Neural cell (in vitro differentiated cells): ENCODE results near the gene RHBDF2. TPM values are rescaled to one million over a fixed set of nuclear protein-coding genes. Genes with fewer than 3 reads are reported as not detected.

ENCODE experiments used
- H2AFZ ChIP-seq: fragments of 200-600, 300-800 bp; sonication (generic), shearing (Covaris generic); 2 replicates; pipeline ENCODE4 v1.6.0; 2014; ENCODE audit warnings: low read depth, mild to moderate bottlenecking, antibody characterized with exemption, low read length, moderate library complexity
- H3F3A ChIP-seq: fragments of 200-600 bp; shearing (Covaris generic); 2 replicates; pipeline ENCODE4 v1.6.1; 2016; ENCODE audit warnings: mild to moderate bottlenecking, moderate library complexity, mixed read lengths, antibody characterized with exemption, low read length; ENCODE audit not compliant: insufficient read depth, poor library complexity, severe bottlenecking
- H3K27ac ChIP-seq: fragments of 200-600, 300-800 bp; sonication (generic), shearing (Covaris generic); 2 replicates; pipeline ENCODE4 v1.5.1; 2014; ENCODE audit warnings: mild to moderate bottlenecking, low read length, moderate library complexity
- H3K27me3 ChIP-seq: fragments of 300-800, 200-600 bp; sonication (generic), shearing (Covaris generic); 2 replicates; pipeline ENCODE4 v1.6.0; 2014; ENCODE audit warnings: mild to moderate bottlenecking, low read depth, low read length, moderate library complexity; ENCODE audit not compliant: insufficient read depth
- H3K36me3 ChIP-seq: fragments of 300-800, 200-600 bp; sonication (generic), shearing (Covaris generic); 2 replicates; pipeline ENCODE4 v1.5.1; 2014; ENCODE audit warnings: mild to moderate bottlenecking, antibody characterized with exemption, low read length, moderate library complexity; ENCODE audit not compliant: insufficient read depth
- H3K4me2 ChIP-seq: fragments of 300-800, 200-600 bp; sonication (generic), shearing (Covaris generic); 2 replicates; pipeline ENCODE4 v1.6.0; 2014; ENCODE audit warnings: mild to moderate bottlenecking, low read length
- H3K4me3 ChIP-seq: fragments of 300-800, 200-600 bp; sonication (generic), shearing (Covaris generic); 2 replicates; pipeline ENCODE4 v1.5.1; 2014; ENCODE audit warnings: mild to moderate bottlenecking, low read length, moderate library complexity
- H3K79me2 ChIP-seq: fragments of 200-600 bp; shearing (Covaris generic); replicated peaks from 2 replicates; pipeline ENCODE4 v1.6.0; 2014; ENCODE audit warnings: mild to moderate bottlenecking, low read length, moderate library complexity; ENCODE audit not compliant: insufficient read depth
- H3K9ac ChIP-seq: fragments of 300-800, 200-600 bp; sonication (generic), shearing (Covaris generic); 2 replicates; pipeline ENCODE4 v1.6.1; 2016; ENCODE audit warnings: mild to moderate bottlenecking, low read length, mixed read lengths
- H3K9me2 ChIP-seq: fragments of 200-600 bp; shearing (Covaris generic); 2 replicates; pipeline ENCODE4 v1.6.1; 2016; ENCODE audit warnings: mild to moderate bottlenecking, low read length, mixed read lengths; ENCODE audit not compliant: insufficient read depth
- H3K9me3 ChIP-seq: fragments of 200-600, 300-800 bp; sonication (generic), shearing (Covaris generic); 2 replicates; pipeline ENCODE4 v1.6.1; 2016; ENCODE audit warnings: mild to moderate bottlenecking, mixed run types, low read length, moderate library complexity, mixed read lengths
- H4K20me1 ChIP-seq: fragments of 200-600 bp; shearing (Covaris generic); 2 replicates; pipeline ENCODE4 v1.6.1; 2016; ENCODE audit warnings: mild to moderate bottlenecking, mixed run types; ENCODE audit not compliant: insufficient read depth
- EP300 ChIP-seq: fragments of 450-650 bp; conservative IDR thresholded peaks from 2 replicates; pipeline ENCODE4 v1.6.1; 2014; ENCODE audit warnings: antibody characterized with exemption, mild to moderate bottlenecking, moderate library complexity; ENCODE audit not compliant: poor library complexity, severe bottlenecking
- EZH2 ChIP-seq: fragments of 200-600, 300-800 bp; shearing (Covaris generic), sonication (generic); IDR thresholded peaks from 2 replicates; pipeline ENCODE4 v1.6.1; 2014; ENCODE audit warnings: antibody characterized with exemption, low read length, borderline replicate concordance, mild to moderate bottlenecking; ENCODE audit not compliant: insufficient read depth, poor library complexity, severe bottlenecking
- MXI1 ChIP-seq: fragments of 450-650 bp; conservative IDR thresholded peaks from 2 replicates; pipeline ENCODE4 v1.6.1; 2014; ENCODE audit warnings: antibody characterized with exemption, mild to moderate bottlenecking; ENCODE audit not compliant: poor library complexity, severe bottlenecking
- POLR2AphosphoS5 ChIP-seq: IDR thresholded peaks from 2 replicates; pipeline ENCODE4 v1.6.1; 2012
- RAD21 ChIP-seq: fragments of 450-650 bp; conservative IDR thresholded peaks from 2 replicates; pipeline ENCODE4 v1.6.1; 2014; ENCODE audit warnings: antibody characterized with exemption, mild to moderate bottlenecking, moderate library complexity
- SMC3 ChIP-seq: fragments of 450-650 bp; conservative IDR thresholded peaks from 2 replicates; pipeline ENCODE4 v1.6.1; 2014; ENCODE audit warnings: antibody characterized with exemption, mild to moderate bottlenecking, moderate library complexity; ENCODE audit not compliant: poor library complexity
- TAF1 ChIP-seq: IDR thresholded peaks from 2 replicates; pipeline ENCODE4 v1.6.1; 2012; ENCODE audit warnings: low read depth
- polyA plus RNA-seq: library from polyadenylated mRNA; depleted of rRNA; stranded (reverse); fragments of >200 nt; gene quantifications from 2 replicates; pipeline ENCODE4 v1.2.3, GENCODE V29; 2014
- TF ChIP-seq, protein P1 (sequence below): fragments of 450-650 bp; IDR thresholded peaks from 2 replicates; pipeline ENCODE4 v1.5.1; 2014; ENCODE audit warnings: antibody characterized with exemption, mild to moderate bottlenecking, moderate library complexity; ENCODE audit not compliant: poor library complexity, severe bottlenecking
- TF ChIP-seq, protein P2 (sequence below): IDR thresholded peaks from 2 replicates; pipeline ENCODE4 v1.6.1; 2012; ENCODE audit warnings: borderline replicate concordance

The RHBDF2 gene
- polyA plus RNA-seq, 1 donor from 2014 or later = not detected

DNA sequence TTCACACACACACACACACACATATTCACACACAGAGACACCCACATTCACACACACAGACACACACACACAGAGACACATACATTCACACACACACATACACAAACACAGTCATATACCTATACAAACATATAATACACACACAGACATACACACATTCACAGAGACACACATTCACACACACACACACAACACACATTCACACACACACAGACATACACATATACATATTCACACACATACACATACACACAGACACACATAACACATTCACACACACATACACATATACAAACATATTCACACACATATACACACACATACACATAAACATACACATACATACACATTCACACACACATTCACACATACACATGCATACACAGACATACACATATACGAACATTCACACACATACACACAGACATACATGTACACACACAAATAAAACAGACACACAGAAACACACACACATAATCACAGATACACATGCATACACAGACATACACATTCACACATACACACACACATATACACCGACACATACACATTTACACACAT lies 46.5 kb upstream of the RHBDF2 start:
- Histone ChIP-seq H3K4me2 (no peak overlapping the region), H3K36me3 (no peaks in the 10 kb centered on the region), H4K20me1 (no peaks in the 10 kb centered on the region), H3K27ac (no peak overlapping the region), H3K4me3 (no peak overlapping the region), H3K79me2 (no peaks in the 10 kb centered on the region), H3F3A (no peaks in the 10 kb centered on the region), H3K27me3 (no peaks in the 10 kb centered on the region), H3K9me3 (no peaks in the 10 kb centered on the region), H3K9me2 (no peaks in the 10 kb centered on the region), H2AFZ (no peak overlapping the region), H3K9ac (no peak overlapping the region)
- TF ChIP-seq EZH2 (no peak), EP300 (no peak), SMC3 (no peak), TAF1 (no peak), MXI1 (no peak), POLR2AphosphoS5 (no peak), RAD21 (no peak)
- TF ChIP-seq, protein P1, sequence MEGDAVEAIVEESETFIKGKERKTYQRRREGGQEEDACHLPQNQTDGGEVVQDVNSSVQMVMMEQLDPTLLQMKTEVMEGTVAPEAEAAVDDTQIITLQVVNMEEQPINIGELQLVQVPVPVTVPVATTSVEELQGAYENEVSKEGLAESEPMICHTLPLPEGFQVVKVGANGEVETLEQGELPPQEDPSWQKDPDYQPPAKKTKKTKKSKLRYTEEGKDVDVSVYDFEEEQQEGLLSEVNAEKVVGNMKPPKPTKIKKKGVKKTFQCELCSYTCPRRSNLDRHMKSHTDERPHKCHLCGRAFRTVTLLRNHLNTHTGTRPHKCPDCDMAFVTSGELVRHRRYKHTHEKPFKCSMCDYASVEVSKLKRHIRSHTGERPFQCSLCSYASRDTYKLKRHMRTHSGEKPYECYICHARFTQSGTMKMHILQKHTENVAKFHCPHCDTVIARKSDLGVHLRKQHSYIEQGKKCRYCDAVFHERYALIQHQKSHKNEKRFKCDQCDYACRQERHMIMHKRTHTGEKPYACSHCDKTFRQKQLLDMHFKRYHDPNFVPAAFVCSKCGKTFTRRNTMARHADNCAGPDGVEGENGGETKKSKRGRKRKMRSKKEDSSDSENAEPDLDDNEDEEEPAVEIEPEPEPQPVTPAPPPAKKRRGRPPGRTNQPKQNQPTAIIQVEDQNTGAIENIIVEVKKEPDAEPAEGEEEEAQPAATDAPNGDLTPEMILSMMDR = no peak
- TF ChIP-seq, protein P2, sequence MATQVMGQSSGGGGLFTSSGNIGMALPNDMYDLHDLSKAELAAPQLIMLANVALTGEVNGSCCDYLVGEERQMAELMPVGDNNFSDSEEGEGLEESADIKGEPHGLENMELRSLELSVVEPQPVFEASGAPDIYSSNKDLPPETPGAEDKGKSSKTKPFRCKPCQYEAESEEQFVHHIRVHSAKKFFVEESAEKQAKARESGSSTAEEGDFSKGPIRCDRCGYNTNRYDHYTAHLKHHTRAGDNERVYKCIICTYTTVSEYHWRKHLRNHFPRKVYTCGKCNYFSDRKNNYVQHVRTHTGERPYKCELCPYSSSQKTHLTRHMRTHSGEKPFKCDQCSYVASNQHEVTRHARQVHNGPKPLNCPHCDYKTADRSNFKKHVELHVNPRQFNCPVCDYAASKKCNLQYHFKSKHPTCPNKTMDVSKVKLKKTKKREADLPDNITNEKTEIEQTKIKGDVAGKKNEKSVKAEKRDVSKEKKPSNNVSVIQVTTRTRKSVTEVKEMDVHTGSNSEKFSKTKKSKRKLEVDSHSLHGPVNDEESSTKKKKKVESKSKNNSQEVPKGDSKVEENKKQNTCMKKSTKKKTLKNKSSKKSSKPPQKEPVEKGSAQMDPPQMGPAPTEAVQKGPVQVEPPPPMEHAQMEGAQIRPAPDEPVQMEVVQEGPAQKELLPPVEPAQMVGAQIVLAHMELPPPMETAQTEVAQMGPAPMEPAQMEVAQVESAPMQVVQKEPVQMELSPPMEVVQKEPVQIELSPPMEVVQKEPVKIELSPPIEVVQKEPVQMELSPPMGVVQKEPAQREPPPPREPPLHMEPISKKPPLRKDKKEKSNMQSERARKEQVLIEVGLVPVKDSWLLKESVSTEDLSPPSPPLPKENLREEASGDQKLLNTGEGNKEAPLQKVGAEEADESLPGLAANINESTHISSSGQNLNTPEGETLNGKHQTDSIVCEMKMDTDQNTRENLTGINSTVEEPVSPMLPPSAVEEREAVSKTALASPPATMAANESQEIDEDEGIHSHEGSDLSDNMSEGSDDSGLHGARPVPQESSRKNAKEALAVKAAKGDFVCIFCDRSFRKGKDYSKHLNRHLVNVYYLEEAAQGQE = no peak

DNA sequence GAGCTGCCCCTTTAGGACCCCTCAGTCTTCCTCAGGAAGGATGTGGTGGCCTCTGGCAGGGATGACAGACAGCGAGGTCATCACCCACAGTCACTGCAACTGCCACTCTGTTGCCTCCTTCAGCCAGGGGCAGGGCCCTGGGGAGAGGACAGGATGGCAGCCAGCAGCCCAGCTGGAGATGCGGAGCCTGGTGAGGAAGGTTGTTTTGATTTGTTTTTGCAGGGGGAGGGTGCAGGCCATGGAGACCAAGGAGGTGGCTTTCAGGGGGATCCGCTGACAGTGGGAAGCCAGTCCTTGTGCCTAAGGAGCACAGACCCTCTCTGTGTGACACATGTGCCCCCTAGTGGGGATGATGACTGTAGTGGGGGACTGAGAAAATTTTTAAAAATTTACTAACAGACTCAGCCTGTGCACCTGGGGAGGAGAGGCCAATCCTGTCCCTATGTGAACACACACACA lies 46.0 kb upstream of the RHBDF2 start:
- no peak overlapping the region for H3K4me3 ChIP-seq
- H3K36me3 ChIP-seq = no peaks in the 10 kb centered on the region
- no peaks in the 10 kb centered on the region for H4K20me1 ChIP-seq
- TF ChIP-seq TAF1 (no peak), EP300 (no peak), SMC3 (peak; percentile 91), RAD21 (peak; percentile 91)
- TF ChIP-seq, protein P1 = peak; percentile 91
- H3K4me2 ChIP-seq = no peak overlapping the region
- H3K27ac ChIP-seq = no peak overlapping the region
- no peaks in the 10 kb centered on the region for H3F3A ChIP-seq
- H3K9me3 ChIP-seq = no peaks in the 10 kb centered on the region
- no peak overlapping the region for H3K9ac ChIP-seq
- no peaks in the 10 kb centered on the region for H3K27me3 ChIP-seq
- H3K79me2 ChIP-seq = no peaks in the 10 kb centered on the region
- no peak overlapping the region for H2AFZ ChIP-seq
- H3K9me2 ChIP-seq = no peaks in the 10 kb centered on the region
